ENCODE measurements around the gene FMNL2.

The FMNL2 gene

GRCh38 chr2:152682663-152683062 is 347.7 kb downstream of the FMNL2 start:
- no peak for DNase-seq

- DNase-seq, result no peak
Observed at GRCh38 chr2:152683400-152683799, 348.4 kb downstream of the FMNL2 start.

- no peak for DNase-seq
Observed at GRCh38 chr2:152686321-152686720, 351.3 kb downstream of the FMNL2 start.

- no peak for DNase-seq
Observed at GRCh38 chr2:152693033-152693432, 358.1 kb downstream of the FMNL2 start.

DNA sequence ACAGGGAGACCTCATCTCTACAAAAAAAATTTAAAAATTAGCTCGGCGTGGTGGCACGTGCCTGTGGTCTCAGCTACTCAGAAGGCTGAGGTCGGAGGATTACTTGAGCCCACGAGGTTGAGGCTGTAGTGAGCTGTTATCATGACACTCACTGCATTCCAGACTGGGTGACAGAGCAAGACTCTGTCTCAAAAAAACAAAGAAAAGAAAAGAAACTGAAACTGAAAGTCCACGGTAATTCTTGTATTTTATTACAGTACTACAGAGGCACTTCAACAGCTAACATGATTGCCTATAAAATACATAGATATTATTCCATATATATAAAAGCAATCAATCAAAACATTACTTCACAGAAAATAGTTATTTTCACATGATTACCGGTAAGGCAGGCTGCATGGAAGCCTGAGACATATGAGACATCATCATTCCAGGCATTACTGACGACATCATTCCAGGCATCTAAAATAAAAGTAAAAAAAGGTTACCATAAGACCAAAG is 359.2 kb downstream of the FMNL2 start:
- DNase-seq, result no peak

- DNase-seq, result no peak
Observed at GRCh38 chr2:152695763-152696162, 360.8 kb downstream of the FMNL2 start.

DNA sequence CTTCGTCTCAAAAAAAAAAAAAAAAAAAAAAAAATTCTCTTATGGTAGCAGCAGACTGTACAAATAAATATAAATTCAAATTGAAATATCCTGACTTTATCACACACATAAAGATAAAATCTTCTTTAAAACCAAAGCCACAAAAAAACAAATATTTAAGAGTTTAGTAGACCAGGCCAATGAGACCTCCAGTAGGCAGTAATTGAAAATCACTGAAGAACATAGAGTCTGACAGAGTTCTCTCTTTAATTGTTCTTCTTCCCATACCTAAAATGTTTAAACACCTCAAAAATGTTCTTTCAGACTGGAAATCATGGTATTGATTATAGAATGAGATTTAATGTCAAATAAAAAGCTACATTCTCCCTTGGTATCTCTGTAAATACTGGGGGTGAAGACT is 361.5 kb downstream of the FMNL2 start:
- no peak for DNase-seq
